T-helper 1 cell treated with Interleukin-12 subunit alpha and Interleukin-12 subunit beta and Interleukin-4 antibody, amounts not matched to agents 30 μg/mL and 1 μg/mL, for 36 hours (primary cell): ENCODE measurements around the gene BPIFA2.

Source experiments
- H3K27ac Mint-ChIP-seq: one replicate; pipeline ENCODE4 v1.8.0; 2021; ENCODE audit warnings: mild to moderate bottlenecking, mixed read lengths
- H3K27me3 Mint-ChIP-seq: one replicate; pipeline ENCODE4 v1.8.0; 2021; ENCODE audit warnings: low read depth, mixed read lengths
- H3K36me3 Mint-ChIP-seq: one replicate; pipeline ENCODE4 v1.8.0; 2021; ENCODE audit warnings: low read depth, mixed read lengths
- H3K4me1 Mint-ChIP-seq: one replicate; pipeline ENCODE4 v1.8.0; 2021; ENCODE audit warnings: low read depth, mixed read lengths
- H3K4me3 Mint-ChIP-seq: one replicate; pipeline ENCODE4 v1.8.0; 2021; ENCODE audit warnings: mild to moderate bottlenecking, moderate library complexity, mixed read lengths
- H3K9me3 Mint-ChIP-seq: one replicate; pipeline ENCODE4 v1.8.0; 2021; ENCODE audit warnings: mixed read lengths

BPIFA2 gene

DNA sequence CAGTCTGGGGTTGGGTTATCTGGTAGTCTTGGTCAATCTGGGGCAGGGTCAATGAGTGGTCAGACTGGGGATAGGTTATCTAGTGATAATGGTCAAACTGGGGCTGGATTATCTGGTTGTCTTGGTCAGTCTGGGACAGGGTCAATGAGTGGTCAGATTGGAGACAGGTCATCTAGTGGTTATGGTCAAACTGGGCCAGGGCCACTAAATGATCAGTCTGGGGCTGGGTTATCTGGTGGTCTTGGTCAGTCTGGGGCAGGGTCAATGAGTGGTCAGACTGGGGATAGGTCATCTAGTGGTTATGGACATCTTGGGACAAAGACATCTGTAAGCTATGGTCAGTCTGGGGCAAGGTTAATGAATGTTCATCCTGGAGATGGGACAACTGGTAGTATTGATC is 28.5 kb upstream of the BPIFA2 start:
- no peaks in the 10 kb centered on the region for H3K4me1 Mint-ChIP-seq
- no peaks in the 10 kb centered on the region for H3K36me3 Mint-ChIP-seq
- no peak overlapping the region for H3K4me3 Mint-ChIP-seq
- peaks cover 11% of the 10 kb centered on the region for H3K27me3 Mint-ChIP-seq
- H3K27ac Mint-ChIP-seq = no peak overlapping the region
- H3K9me3 Mint-ChIP-seq = no peaks in the 10 kb centered on the region

DNA sequence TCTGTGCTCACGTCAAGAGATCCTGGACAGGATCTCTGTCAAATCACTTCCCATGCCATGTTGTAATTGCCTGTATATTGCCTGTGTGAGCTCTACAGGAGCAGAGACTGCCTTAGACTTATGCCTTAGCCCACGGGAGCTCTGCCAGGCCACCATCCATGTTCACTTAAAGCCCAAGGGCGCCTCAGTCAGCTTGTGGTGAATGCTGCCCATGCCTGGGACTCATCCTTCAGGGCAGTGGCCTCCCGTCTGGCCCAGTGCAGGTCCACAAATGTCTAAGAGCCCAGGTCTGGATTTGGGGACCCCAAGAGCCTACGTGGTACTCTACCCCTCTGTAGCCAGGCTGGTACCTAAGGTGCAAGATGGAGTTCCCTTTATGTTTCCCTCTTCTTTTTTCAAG is 22.4 kb upstream of the BPIFA2 start:
- Mint-ChIP-seq H3K4me1 (no peaks in the 10 kb centered on the region), H3K27me3 (peaks cover 25% of the 10 kb centered on the region), H3K27ac (no peak overlapping the region), H3K36me3 (no peaks in the 10 kb centered on the region), H3K4me3 (no peak overlapping the region), H3K9me3 (peaks cover 4% of the 10 kb centered on the region)

DNA sequence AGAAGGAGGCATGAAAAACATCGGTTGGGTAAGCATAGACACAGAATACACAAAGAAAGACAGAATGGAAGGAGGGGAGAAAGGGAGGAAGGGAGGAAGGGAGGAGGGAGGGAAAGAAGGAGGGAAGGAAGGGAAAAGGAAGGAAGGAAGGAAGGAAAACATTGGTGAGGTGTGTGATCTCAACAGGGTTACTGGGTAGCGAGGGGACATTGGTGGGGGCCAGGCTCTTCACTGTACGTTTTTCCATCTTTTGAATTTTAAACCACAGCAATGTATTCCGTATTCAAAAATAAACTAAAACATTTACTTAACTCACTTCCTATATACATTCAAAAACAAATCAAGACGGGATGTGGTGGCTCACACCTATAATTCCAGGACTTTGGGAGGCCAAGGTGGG is 20.7 kb upstream of the BPIFA2 start:
- Mint-ChIP-seq H3K27ac (no peak overlapping the region), H3K4me3 (no peak overlapping the region), H3K9me3 (peaks cover 4% of the 10 kb centered on the region), H3K27me3 (peaks cover 27% of the 10 kb centered on the region), H3K36me3 (no peaks in the 10 kb centered on the region), H3K4me1 (no peaks in the 10 kb centered on the region)

DNA sequence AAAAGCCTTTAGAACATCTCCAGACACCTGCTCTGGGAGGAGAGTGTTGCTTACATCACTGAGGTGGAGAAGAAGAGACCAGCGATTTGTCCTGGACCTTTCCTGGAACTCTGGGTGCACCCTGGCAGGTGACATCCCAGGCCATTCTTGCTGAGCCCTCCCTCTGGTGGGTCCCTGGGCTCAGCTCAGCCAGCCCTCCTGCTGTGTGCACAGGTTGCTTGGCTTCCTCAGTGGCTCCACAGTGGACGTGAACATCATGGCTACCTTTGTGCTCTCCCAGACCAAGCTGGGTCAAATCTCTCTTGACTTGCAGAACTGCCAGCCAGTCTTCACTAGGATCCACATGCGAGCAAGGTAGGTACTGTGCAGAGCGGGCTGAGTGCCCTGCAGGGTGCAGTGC is 19.9 kb upstream of the BPIFA2 start:
- peaks cover 4% of the 10 kb centered on the region for H3K9me3 Mint-ChIP-seq

DNA sequence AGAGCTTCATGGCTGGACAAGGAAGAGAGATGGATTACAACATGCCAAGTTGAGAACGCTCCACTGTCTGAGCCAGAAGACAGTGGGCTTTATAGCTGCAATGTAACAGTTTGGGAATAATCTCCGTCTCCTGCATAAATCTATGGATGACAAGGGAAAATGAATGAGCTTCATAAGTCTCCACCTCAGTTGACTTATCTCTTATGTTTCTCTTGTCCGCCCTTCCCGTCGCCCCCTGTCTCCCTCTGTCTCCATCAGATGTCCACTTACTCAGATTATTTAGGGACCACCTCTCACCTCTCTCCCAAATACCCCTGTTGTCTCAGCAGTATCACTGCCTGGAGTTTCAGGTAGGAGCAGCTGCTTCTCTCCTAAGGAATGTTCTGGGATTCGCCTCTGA is 13.7 kb upstream of the BPIFA2 start:
- no peaks in the 10 kb centered on the region for H3K9me3 Mint-ChIP-seq

More for the DNA sequence above, 19.9 kb upstream of the BPIFA2 start:
- Mint-ChIP-seq H3K4me3 (no peak overlapping the region), H3K36me3 (no peaks in the 10 kb centered on the region), H3K4me1 (no peaks in the 10 kb centered on the region), H3K27me3 (peaks cover 22% of the 10 kb centered on the region), H3K27ac (no peak overlapping the region)

DNA sequence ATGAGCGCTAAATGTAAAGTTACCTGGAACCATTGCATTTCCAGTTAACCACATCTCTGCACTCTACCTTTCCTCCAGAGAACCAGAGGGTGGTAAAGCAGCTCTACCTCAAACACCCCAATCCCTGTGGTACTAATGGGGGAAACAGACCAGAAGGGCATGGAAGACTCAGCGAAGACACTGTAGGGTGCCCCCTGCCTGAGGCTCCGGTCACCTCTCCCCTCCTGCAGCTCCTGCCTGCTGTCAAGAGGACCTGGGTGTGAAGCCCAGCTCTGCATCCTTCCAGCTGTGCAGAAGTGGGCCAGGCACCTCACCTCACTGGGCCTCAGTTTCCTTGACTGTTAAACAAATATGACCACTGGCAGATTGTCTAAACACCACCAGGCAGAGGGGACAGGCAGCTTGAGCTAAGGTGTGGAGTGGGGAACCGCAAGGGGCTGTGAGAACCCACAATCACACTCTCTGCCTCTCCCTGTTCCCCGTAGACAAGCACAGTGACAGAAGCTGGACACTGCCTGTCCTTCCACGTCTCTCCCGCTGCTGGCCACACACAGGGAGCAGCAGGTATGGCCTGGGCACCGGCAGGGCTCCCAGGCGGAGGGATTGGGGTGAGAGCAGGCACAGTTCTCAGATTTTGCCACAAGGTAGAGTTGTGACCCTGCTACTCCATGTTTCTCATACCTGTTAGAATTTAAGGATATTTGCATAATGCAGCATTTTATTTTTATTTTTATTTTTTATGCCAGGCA is 9.1 kb upstream of the BPIFA2 start:
- Mint-ChIP-seq H3K9me3 (no peaks in the 10 kb centered on the region), H3K4me1 (no peaks in the 10 kb centered on the region), H3K27ac (no peak overlapping the region), H3K27me3 (no peaks in the 10 kb centered on the region), H3K4me3 (no peak overlapping the region), H3K36me3 (no peaks in the 10 kb centered on the region)

More for the DNA sequence above, 13.7 kb upstream of the BPIFA2 start:
- peaks cover 15% of the 10 kb centered on the region for H3K27me3 Mint-ChIP-seq
- H3K36me3 Mint-ChIP-seq = no peaks in the 10 kb centered on the region
- H3K4me3 Mint-ChIP-seq = no peak overlapping the region
- H3K4me1 Mint-ChIP-seq = no peaks in the 10 kb centered on the region
- no peak overlapping the region for H3K27ac Mint-ChIP-seq

DNA sequence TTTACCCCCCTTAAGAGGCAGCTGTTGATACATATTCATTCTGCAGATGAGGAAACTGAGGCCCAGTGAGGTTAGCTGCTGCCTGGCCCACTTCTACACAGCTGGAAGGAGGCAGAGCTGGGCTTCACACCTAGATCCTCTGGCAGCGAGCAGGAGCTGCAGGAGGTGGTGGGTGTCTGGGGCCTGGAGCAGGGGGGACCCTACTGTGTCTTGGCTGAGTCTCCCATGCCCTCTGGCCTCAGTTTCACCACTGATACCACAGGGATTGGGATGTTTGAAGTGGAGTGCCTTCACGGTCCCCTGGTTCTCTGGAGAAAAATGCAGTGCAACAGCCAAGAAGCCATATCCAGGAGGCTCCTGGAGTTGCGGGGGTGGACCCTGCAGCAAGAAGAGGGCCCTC is 8.2 kb upstream of the BPIFA2 start:
- H3K4me1 Mint-ChIP-seq = no peaks in the 10 kb centered on the region
- H3K27ac Mint-ChIP-seq = no peak overlapping the region
- no peaks in the 10 kb centered on the region for H3K9me3 Mint-ChIP-seq
- H3K27me3 Mint-ChIP-seq = no peaks in the 10 kb centered on the region
- no peak overlapping the region for H3K4me3 Mint-ChIP-seq
- H3K36me3 Mint-ChIP-seq = no peaks in the 10 kb centered on the region

DNA sequence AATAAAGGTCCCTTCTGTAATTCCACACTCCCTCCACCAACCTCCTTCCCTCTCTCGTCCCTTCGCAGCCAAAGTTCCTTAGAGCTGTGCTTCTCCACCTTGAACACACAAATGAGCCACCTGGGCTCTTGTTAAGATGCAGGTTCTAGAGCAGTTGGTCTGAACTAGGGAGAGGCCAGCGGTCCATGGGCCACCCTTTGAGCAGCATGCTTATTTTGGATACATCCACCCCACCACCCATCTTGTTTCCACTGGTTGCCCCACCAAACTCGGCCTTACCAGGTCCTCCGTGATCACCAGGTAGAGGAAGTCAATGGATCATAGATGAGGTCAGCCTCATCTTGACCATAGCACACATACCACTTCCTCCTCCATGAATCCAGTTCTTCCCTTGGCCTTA is 7.3 kb upstream of the BPIFA2 start:
- H3K36me3 Mint-ChIP-seq = no peaks in the 10 kb centered on the region
- H3K27me3 Mint-ChIP-seq = no peaks in the 10 kb centered on the region
- H3K4me1 Mint-ChIP-seq = no peaks in the 10 kb centered on the region
- no peak overlapping the region for H3K4me3 Mint-ChIP-seq
- no peak overlapping the region for H3K27ac Mint-ChIP-seq
- no peaks in the 10 kb centered on the region for H3K9me3 Mint-ChIP-seq

DNA sequence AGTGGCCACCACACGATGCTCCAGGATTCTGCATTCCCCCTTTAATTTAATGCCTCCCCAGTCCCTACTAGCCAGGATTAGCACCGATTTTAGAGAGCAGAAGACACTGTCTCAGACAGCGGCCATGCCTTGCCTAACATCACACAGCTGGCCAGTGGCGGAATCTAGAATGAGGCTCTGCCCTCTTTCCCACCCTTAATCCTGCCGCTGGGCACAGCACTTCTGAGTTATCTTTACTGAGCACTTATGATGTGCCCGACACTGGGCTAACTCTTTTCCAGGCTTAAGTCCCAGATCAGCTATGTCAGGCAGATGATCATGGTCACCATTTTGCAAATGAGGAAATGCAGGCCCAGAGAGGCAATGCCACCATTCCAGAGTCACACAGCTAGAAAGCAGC is 5.6 kb upstream of the BPIFA2 start:
- Mint-ChIP-seq H3K9me3 (no peaks in the 10 kb centered on the region), H3K4me1 (no peaks in the 10 kb centered on the region), H3K27me3 (no peaks in the 10 kb centered on the region), H3K4me3 (no peak overlapping the region), H3K36me3 (no peaks in the 10 kb centered on the region), H3K27ac (no peak overlapping the region)

DNA sequence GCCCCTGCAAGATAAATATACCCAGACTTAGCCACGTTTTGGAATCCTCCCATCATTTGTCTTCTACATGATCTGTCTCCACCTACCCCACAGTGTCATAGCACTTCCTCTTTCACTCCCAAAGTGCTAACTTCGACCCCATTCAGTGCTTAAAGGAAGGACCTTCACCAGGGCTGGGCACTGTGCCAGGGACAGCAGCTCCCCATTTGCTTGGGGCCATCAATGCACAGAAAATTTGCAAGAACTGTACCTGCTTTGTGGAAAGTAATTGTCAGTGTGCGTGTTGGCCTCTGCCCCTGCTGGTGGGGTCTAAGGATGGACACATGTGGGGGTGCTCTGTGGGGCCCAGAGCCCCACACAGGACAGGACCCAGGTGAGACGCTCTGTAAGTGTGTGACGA is 5.2 kb upstream of the BPIFA2 start:
- H3K27me3 Mint-ChIP-seq = no peaks in the 10 kb centered on the region
- H3K9me3 Mint-ChIP-seq = no peaks in the 10 kb centered on the region
- H3K36me3 Mint-ChIP-seq = no peaks in the 10 kb centered on the region
- H3K4me1 Mint-ChIP-seq = no peaks in the 10 kb centered on the region
- no peak overlapping the region for H3K27ac Mint-ChIP-seq
- H3K4me3 Mint-ChIP-seq = no peak overlapping the region

DNA sequence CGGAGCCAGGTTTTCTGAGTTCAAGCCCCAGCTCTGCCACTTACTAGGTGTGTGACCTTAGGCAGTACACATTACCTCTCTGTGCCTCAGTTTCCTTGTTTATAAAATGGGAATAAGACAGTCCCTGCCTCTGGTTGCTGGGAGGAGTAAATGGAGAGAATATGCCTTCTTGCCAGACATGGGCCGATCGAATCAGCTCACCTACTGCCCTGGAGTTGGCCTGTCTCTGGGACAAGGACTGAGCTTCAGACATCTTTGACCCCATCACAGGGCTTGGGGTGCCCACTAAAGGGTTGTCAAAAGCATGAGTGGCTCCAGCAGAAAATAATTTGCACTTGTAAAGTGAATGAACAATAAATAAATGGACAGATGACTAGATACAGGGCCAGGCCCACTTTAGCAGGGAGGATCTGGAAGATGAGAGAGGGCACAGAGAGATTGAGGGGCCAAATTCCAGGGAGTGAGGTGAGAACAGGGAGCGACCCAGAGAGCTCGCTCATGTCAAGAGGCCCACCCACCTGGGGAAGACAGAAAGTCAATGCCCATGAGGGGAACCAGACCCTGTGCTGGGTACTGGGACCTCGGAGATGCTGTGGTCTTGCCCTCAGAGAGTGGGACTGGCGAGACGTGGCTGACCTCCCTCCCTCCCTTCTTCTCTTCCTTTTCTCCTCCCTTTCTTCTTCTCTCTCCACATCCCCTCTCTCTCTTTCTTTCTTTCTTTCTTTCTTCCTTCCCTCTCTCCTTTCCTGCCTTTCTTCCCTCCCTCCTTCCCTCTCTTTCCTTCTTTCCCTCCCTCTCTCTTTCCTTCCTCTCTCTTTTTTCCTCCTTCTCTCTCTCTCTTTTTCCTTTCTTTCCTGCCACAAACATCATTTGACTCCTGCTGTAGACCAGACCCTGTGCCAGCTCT is 3.9 kb upstream of the BPIFA2 start:
- H3K27me3 Mint-ChIP-seq = no peaks in the 10 kb centered on the region
- H3K4me3 Mint-ChIP-seq = no peak overlapping the region
- no peaks in the 10 kb centered on the region for H3K4me1 Mint-ChIP-seq
- peaks cover 7% of the 10 kb centered on the region for H3K9me3 Mint-ChIP-seq
- H3K36me3 Mint-ChIP-seq = no peaks in the 10 kb centered on the region
- H3K27ac Mint-ChIP-seq = no peak overlapping the region

DNA sequence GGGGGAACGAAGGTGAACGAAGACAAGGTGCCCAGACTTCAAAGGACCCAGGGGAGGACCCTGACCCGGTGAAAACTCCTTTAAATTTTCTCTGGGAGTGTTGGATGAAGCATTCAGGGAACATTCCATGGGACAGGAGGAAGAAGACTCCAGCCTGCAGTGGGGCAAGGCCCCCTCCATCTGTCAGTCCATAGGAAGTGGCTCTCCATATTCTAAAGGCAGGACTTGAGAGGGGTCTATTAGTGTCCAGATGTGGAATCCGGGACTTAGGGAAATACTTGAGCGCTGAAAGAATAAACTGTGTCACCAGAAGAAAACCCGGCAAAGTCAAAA is 3.2 kb upstream of the BPIFA2 start:
- Mint-ChIP-seq H3K9me3 (peaks cover 13% of the 10 kb centered on the region), H3K27me3 (no peaks in the 10 kb centered on the region), H3K36me3 (no peaks in the 10 kb centered on the region), H3K4me1 (no peaks in the 10 kb centered on the region), H3K4me3 (no peak overlapping the region), H3K27ac (no peak overlapping the region)

DNA sequence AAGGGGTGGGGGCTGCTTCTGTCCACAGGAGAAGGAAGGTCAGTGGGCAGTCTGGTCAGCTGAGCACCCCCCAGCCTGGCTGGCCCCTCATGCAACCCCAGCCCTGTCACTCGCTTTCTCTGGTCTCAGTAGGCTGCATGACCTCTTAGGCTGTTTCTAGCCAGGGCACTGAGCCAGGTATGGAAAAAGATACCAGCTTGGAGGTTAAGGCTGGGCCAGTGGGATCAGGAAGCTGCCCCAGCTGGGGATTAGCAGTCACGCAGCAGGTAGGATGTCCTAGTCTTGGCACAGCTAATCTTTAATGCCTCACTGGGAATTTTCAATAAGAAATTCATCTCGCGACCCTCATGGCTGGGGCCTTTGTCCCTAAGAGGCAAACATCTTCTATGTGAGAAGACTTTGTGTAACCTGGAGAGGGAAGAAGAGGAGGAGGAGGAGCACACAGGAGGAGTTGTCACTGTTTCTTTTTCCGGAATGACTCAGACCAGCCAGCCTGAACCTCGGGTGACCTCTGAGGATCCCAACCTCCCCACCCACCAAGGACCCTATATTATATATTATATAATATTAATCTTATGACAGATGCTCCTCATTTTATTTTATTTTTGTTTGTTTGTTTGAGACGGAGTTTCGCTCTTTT is 2.4 kb upstream of the BPIFA2 start:
- no peaks in the 10 kb centered on the region for H3K36me3 Mint-ChIP-seq
- no peak overlapping the region for H3K4me3 Mint-ChIP-seq
- H3K9me3 Mint-ChIP-seq = peaks cover 13% of the 10 kb centered on the region
- no peaks in the 10 kb centered on the region for H3K4me1 Mint-ChIP-seq
- H3K27me3 Mint-ChIP-seq = no peaks in the 10 kb centered on the region
- no peak overlapping the region for H3K27ac Mint-ChIP-seq

DNA sequence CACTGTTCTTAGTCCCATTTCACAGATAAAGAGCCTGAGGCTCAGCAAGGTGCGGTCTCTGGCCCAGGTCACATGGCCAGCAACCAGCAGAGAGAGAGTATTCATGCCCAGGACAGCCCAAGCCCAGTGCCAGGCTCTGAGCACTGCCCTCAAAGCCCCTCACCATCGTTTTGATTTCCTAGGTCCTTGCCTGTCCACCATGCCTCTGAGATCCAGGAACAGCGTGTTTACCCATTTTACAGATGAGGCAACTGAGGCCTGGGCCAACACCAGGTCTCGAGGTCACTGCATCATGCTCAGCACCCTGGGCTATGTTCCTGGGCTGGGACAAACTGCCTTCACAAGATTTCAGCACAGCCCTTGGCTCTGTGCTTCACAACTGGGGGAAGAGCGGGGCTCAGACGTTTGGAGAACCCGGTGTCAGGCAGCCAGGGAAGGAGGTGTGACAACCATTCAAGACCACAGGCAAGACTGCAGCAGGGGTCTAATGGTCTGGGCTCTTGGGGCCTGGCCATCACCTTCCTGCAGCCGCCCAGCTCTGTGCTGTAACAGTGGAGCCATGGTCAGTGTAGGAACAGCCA is 1.3 kb upstream of the BPIFA2 start:
- no peaks in the 10 kb centered on the region for H3K36me3 Mint-ChIP-seq
- no peak overlapping the region for H3K4me3 Mint-ChIP-seq
- peaks cover 13% of the 10 kb centered on the region for H3K9me3 Mint-ChIP-seq
- no peaks in the 10 kb centered on the region for H3K4me1 Mint-ChIP-seq
- H3K27ac Mint-ChIP-seq = no peak overlapping the region
- H3K27me3 Mint-ChIP-seq = no peaks in the 10 kb centered on the region
